ENCODE data around the gene PIK3R1.
"Not testable (repeated sequence)": the region's sequence is repeated elsewhere in the genome, so short reads cannot be mapped to it uniquely, and the experiment has no call there.

Gene PIK3R1

DNA sequence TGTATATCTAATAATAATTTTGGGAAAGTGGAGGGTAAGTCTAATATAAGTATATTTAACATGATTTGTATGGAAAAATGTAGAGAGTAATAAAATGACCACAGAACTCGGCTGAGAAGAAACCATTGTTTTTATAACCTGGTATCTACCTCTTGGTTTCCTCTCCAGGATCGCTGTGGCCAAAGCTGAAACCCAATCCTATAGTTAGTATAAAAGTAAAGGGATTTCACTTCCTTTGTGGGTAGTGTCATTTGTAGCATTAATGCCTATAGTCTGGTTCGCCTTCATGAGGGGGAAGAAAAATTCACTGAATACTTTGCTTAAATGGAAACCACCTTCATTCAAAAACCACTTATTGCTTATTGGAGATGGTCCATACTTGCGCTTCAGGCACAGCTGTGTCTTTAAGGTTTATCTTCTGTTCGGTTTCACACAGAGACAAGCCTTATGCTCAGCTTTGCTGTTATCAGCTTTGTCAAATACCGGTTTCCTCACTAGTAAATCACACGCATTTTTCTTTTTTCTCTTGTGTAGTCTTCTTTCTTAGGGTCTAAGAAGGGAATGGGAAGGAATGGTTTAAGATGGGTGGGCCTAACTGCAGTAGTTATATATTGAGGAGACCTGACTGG, 12.1 kb downstream of the PIK3R1 start:
- DNase-seq, result no peak

DNA sequence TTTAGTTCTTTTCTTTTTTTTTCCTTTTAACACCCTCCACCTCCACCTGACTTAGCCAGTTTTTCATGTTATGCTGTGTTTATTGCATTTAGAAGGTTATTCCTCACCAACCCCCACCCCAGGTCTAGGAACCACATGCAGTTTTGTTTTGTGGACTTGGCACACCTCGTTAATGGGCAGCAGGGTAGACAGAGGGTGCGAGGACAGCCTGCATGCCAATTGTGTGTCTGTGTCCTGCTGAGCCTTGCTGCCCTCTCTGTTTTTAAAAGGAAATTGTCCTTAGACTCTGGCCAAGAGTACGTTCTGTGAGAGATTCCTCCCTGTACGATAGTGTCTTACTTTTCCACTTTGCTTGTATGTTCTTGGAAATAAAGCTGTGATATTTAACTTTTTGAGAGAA, 13.9 kb downstream of the PIK3R1 start:
- no peak for DNase-seq

DNA sequence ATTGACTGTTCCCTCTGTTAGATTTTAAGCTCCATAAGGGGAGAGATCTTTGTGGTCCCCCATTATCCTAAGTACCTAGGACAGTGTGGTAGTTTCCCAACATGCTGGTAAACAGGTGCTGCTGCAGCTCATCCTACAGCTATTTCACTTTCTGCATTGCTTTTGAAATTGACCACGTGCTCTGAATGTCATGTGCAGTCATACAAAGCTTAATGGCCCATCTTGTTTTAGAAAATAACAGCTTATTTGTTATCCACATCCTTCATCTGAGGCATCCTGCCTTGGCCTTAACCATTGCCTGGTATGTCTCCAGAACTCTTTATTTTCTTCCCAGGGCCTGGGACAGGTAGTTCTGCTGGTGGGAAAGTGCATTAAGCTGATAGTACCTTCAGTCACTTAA, 14.7 kb downstream of the PIK3R1 start:
- no peak for DNase-seq

DNA sequence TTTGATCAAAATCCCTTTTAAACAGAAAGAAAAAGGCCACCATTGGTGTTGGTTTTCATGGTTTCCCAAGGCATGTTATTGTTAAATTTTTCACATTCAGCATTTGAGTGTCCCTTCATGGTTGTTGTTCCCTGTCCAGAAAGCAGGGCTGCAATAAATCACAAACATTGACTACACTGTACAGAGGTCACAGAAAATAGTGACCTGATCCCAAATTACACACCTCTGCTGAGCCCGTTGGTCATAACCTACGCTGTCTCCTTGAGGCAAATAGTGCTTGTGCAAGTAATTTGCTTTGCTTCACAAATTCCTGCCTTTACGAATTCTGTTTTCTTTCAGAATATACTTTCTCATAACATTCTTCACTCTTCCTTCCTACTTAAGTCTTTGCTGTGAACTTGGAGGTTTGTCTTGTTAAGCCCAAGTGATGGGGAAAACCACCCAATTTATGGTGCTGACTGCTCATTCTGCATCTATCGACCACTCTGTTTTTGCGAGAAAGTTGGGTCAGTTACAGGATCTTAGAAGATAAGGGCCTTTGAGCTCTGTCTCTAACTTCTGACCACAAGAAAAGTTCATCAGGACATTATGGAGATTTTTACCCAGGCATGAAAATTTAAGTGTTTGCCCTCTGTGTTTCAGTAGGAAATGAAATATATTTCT, 16.0 kb downstream of the PIK3R1 start:
- DNase-seq, result no peak

DNA sequence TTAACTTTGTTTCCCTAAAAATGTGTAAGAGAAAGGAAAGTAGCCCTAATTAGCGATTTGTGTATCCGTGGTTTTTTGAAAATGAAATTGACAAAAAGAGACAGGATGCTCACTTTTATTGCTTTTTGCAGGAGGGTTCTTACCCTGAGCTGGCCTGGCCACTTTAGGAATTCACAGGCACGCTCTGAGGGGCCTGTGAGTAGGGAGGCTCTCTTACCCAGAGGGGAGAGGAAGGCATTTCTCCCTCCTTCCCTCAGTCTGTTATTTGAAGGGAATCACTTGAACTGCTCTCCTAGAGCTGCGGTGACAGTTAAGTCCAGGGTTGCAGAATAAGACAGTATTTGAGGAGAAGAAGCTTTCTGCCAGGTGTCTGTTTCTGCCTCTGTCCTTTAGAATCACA, 16.7 kb downstream of the PIK3R1 start:
- no peak for DNase-seq

DNA sequence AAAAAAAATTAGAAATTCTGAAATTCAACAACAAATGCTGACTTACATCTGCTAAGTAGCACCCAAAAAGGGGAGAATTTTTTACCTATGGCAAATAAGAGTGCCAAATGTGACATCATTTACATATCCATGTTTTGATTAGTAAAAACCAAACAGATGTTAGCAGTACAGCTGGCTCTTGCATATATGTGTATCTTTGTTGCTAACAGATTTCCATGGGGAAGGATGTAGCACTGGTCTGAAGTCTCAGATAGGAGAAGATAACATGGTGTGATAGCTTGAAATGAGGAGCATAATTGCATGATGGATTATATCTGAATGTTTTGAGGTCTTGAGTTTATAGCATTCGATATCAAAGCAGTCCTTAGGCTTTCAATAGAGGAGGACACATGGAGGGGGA, 17.5 kb downstream of the PIK3R1 start:
- DNase-seq, result no peak

DNA sequence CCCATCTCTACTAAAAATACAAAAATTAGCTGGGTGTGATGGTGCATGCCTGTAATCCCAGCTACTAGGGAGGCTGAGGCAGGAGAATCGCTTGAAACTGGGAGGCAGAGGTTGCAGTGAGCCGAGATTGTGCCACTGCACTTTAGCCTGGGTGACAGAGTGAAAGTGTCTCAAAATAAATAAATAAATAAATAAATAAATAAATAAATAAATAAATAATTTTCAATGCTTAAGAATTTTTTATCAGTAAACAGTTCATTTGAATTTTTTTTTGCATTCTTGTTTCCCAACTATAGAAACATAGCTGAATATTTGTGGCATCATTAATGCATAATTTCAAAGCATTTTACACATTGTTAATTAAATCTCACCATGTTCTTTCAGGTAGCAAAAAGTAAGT, 19.7 kb downstream of the PIK3R1 start:
- not testable (repeated sequence) for DNase-seq

DNA sequence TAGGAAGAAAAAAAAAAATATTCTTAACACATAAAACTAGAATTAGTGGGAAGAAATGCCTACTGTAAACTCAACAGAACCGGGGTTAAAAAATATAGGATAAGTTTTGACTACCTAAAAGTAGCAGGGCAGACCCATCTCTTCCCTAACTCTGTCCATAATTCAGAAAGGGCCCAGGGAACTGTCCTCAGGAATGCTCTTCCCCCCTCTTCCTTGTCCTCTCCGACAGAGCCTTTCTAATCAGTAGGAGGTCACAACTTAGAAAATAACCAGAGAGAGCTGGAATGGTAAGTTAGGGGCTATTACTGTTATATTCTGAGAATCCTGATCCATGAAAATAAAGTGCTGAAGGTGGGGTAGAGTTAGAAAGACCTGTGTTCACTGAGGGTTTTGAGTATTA, 22.2 kb downstream of the PIK3R1 start:
- DNase-seq, result no peak

DNA sequence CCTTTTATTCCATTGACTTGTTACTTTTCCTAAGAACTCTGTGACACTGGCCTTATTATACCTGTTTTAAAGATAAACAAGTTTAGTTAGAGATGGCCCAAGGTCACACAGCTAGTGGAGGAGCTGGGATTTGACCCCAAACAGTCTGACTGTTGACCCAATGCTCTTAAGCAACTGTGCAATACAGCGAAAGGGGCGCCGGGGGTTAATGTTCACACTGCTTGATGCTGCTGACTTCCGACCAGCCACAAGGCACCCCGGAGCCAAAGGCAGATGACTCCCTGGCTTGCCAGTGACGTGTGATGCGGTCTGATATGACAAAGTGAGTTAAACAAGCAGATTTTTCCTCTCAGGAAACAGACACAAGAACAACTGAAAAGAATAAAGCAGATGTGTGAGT, 23.9 kb downstream of the PIK3R1 start:
- peak; percentile 81 for DNase-seq

DNA sequence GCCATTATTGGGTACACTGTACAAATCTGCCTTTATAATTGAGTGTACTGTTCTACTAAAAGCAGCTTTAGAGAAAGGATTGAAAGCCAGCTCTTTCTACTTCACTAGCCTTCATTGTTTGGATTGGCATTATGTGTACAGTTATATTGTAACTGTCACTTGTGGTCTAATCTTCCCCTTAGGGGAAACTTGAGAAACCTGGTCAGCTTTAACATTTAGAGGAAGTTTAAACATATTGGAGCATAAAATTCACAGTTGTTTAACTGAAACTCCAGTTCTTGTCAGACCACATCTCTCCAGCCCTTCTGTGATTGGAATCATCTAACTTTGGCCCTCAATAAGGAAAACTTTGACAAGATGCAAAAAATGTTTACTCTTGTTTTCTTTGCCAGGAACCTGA, 24.6 kb downstream of the PIK3R1 start:
- no peak for DNase-seq

DNA sequence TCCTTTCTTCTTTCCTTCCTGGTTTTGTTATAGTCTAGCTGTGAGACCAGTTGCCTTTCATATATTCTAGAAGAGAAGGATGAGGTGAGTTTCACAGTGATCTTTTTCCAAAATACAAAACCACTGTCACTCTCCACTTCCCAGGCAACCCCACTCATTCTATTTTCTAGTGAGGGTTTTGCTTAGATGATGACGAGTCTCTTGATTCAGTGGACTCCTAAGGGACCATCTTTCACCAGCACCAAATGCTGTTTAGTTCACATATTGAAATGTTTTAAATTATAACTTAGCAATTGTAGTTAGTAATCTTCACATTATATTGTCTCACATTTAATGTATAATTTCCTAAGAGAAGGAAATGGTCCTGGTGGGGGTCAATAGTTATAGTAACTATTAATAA, 25.2 kb downstream of the PIK3R1 start:
- no peak for DNase-seq

DNA sequence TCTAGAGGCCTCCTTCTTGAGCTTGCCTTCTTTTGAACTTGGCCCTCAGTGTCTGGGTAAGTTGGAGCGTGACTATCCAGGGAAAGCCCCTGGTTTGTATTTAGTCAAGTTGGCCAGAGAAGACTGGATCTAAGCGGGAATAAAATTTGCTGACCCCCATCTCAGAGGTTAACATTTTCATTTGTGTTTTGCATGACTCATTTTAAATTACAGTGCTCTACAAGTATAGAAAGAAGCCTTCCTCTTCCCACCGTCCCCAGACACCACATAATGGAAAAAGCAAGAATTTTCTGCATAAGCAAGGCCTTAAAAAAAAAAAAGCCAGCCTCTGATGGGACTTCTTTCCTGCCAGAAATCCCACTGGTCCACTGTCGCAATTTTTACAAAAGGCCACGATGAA, 27.2 kb downstream of the PIK3R1 start:
- DNase-seq, result no peak

DNA sequence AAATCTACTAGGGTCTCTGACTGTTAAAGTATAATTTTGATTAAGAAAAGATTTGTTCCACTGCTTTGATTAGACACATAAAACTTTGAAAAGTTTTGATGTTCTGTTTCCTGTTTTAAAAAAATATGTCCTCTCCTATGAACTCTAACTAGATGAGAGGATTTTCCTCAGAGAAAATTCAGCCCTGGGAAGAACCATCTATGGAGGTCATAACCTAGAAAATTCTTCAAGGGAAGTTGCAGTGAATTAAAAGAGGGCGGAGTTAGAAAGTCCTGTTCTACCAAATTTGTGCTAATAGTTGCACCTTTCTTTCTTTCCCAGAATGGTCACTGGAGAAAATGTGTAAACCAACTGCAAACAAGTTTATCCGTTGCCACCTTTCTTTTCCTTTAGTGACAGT, 27.7 kb downstream of the PIK3R1 start:
- DNase-seq, result no peak

DNA sequence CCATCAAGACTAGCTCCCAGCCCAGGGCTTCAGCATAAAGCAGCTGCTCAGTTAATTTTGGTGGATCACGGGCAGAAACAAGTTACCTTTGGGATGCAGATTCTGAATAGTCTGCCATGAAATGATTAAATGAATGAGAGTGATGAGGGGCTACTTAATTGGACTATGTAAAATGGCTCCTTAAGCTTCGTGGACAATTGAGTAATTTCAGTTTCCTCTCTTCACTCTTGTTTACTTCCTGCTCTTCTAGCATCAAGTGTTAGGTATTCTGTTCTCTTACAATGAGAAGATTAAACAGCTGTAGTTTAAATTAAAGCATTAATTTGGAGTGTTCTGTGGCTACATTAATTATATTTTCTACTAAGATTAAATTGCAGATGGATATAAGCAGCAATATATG, 28.1 kb downstream of the PIK3R1 start:
- no peak for DNase-seq

DNA sequence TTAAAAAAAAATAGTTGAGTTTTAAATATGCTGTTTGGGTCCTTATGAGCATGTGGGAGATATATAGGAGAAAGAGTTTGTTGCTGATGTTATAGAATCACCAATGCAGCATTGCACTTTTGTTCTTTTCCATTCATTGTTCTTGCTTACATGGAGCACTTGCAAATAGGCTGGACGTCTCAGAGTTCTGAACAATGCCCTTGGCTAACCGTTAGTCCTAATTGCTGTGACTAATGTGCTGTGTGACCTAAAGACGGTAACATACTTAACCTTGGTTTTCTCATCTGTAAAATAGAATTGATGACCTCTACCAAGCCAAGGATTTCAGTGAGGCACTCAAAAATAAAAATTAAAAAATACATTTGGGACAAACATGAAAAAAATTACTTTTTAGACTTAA, 29.8 kb downstream of the PIK3R1 start:
- no peak for DNase-seq

DNA sequence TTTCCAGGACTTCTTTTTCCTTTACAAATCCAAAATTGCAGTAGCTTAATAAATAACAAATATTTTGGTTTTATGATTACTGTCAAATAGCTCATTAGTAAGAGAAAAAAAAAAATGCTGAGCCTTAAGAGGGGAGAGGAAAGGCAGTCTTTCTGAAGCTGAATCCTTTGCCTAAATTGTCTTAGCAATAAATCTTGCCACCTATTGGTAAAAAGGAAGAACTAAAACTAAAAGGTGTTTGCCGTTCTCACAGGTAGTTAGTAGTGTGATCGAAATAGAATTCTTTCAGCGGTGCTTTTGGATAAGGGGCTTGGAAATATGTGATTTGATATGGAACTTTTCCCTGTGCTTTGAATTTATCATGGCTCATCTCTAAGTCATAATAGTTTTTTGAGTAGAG, 31.2 kb downstream of the PIK3R1 start:
- peak; percentile 44 for DNase-seq

DNA sequence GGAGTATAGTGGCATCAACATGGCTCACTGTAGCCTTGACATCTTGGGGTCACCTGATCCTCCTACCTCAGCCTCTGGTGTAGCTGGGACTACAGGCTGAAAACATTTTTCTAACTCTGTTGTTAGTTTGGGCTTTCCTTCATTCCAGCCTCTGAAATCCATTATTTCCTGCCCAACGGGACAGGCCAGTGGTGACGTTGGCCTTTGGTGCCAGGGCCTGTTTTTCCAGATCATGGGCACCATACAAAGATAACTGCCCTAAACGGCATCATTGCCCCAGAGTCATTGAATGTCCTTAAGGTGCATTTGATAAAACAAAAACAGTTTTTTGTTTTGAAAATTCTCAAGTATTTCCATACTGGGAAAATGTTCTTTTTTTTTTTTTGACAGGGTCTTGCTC, 32.1 kb downstream of the PIK3R1 start:
- no peak for DNase-seq

DNA sequence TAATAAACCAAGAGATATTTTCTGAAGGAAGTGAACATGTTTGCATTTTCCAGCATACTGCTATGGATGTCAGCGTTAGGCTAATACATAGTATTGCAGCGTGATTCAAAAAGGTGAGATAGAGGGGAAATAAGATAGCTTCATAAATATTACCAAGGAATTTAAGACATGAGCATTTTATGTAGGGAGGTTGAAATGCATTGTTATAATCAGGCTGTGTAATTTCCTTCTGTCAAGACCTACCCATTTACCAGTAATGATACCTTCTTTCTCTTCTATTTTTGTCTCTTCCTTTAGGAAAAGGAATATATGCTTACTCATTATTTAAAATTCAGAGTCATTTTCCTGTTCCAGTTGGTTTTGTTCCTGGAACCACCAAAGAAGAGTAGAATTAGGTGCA, 33.3 kb downstream of the PIK3R1 start:
- DNase-seq, result no peak

DNA sequence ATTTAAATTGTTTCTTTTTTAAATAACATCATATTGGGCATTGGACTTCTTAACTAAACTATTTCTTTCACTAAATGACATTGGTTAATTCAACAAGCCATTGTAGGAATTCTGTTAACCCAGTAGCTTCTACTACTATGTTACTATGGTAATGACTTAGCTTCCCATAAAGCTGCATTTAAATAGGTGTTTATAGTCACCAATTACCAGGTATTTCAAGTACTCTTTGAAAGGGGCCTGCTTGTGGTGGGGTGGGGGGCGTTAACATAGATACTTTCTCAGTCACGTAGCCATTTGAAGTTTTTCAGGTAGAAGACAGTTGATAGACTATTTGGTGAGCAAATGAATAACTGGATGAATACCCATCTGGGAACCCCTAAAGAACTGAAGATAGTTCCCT, 34.0 kb downstream of the PIK3R1 start:
- no peak for DNase-seq

DNA sequence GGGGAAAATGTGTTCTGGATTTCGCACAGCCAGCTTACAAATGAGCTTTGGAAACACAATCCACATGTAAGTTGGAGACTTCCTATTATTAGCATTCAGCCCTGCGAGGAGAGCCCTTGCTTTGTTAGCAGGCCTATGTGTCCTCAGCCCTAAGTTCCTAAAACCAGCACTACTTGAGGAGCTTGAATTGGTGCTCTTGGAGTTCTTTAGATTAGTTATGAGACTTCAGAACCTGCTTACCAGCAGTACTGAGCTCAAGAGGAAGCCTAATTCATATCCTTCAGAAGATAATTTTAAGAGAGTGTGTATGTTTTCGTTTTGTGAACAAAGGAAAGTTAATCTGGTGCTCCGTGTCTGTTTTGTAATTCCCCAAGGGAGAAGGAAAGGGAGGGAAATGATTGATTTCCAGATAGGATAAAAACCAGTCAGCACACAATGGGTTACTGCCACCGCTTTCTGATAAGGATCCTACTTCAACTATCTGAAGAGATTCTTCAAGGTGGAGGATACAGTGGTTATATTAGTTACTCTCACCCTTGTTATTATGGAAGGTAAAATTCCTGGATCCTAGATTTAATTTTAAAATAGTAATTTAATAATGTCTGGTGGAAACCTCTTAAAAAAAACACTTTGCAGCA, 35.2 kb downstream of the PIK3R1 start:
- no peak for DNase-seq

DNA sequence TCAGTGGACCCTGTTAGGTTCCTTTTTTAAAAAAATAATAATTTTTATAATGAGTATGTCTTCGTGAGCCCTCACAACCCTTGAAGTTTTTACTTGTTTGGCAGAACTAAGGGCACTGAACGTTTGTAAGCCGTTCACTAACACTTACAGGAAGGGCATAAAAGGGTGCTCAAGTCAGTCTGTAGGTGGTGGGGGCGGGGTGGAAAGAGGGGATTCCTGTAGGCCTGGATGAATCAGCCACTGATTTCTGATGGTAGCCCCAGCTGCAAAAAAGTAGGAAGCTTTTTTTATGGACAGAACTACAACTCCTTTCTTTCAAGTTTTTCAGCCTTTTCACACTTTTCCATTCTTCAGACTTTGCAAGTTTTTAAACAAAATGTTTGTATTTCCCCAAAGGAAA, 35.8 kb downstream of the PIK3R1 start:
- peak; percentile 53 for DNase-seq

DNA sequence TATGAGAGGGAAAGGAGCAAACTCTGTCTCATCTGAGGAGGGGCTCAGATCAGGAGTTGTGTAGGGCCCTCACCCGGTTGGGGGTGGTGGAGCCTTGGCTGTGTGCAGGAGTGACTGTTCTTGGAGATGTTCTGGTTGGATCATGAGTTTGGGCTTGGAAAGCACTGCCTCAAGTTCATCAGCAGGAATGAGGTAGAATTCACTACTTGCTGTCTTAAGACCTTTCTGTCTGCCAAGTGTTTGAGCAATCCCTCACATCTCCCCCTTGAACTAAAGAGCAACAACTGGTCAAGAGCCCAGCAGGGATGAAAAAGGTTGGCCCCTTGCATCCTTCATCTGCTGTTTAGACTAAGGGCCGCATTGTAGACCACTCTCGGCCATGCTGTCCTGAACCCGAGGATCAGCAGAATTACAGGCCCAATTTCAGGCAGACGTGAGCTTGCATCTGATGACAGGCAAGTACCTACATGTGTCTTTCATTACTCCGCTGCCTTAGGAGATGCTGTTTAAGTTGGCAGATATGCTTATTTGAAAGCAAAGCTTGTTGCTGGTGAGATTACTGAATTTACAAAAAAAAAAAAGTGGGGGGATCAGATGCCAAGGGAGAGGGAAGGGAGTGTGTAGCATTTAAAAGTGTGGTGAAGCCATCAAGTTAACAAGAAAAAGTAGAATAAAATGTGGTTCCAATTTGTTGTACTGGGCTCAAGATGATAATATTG, 36.4 kb downstream of the PIK3R1 start:
- DNase-seq, result no peak

DNA sequence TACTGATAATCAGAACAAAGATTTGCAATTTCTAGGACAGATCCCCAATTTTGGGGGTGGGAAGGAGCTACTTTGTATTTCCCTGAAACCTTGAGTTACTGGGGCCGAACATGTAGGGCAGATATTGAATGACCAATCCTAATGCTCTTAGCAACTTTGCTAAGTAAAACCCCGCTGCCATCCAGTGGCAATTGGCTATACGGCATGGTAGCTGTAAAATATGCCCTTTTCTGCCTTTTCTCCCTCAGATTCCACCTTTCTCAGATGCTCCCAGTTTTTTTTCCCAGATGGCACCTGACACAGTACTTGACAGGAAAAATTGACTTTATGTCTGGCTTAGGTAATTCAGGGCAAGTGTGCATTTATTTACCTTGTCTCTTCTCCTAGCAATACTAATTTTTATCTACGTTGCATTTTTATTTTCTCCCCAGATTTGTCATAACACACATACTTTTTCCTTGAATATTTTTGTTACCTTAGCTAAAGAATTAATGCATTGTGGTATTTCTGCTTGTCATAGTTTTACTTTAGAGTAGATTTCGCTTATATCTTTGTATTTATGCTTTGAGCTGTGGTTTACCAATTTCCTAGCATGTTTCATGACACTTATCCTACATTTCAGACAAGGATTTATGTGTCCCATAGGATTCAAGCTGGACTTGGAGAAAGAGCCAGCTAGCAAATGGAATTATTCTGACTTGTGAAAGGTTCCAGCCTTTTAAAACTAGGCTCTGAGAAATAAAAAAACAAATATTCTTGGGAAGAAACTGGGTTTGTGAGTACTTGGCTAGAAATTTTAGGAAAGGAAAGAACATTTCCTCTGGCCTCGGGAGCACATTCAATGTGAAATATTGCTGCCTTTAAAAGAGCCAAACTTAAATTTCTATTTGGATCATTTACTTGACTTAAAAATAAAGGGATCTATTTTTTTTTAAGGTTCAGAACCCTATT, 37.4 kb downstream of the PIK3R1 start:
- DNase-seq, result peak; percentile 65

Measured in CD4-positive, alpha-beta T cell treated with Interleukin-17A for 1 hour (primary cell).